Epithelial cell of prostate (primary cell): ENCODE results near the gene STAG1.
"Not testable (repeated sequence)": the region's sequence is repeated elsewhere in the genome, so short reads cannot be mapped to it uniquely, and the experiment has no call there.

ENCODE experiments used
- DNase-seq: peaks from one replicate; pipeline ENCODE4 v3.0.0-alpha.2; 2011; ENCODE audit warnings: low read depth, low spot score
- H3K27ac ChIP-seq: fragments of 450-650 bp; 2 replicates; pipeline ENCODE4 v1.5.1; 2017; ENCODE audit warnings: mild to moderate bottlenecking

STAG1 gene

GRCh38 chr3:136543385-136543784, 208.8 kb downstream of the STAG1 start:
- no peak overlapping the region for H3K27ac ChIP-seq
- no peak for DNase-seq

- no peak for DNase-seq
Observed at GRCh38 chr3:136535906-136536305, 216.3 kb downstream of the STAG1 start.

GRCh38 chr3:136532766-136533165, 219.4 kb downstream of the STAG1 start:
- H3K27ac ChIP-seq, result no peak overlapping the region
- DNase-seq, result no peak

More at GRCh38 chr3:136535906-136536305, 216.3 kb downstream of the STAG1 start:
- H3K27ac ChIP-seq, result no peak overlapping the region

GRCh38 chr3:136518102-136518501, 234.1 kb downstream of the STAG1 start:
- DNase-seq, result no peak

GRCh38 chr3:136516656-136517055, 235.5 kb downstream of the STAG1 start:
- H3K27ac ChIP-seq, result no peak overlapping the region

More at GRCh38 chr3:136518102-136518501, 234.1 kb downstream of the STAG1 start:
- H3K27ac ChIP-seq, result no peak overlapping the region

GRCh38 chr3:136516095-136516494, 236.1 kb downstream of the STAG1 start:
- no peak for DNase-seq
- H3K27ac ChIP-seq, result no peak overlapping the region

More at GRCh38 chr3:136516656-136517055, 235.5 kb downstream of the STAG1 start:
- no peak for DNase-seq

- DNase-seq, H3K27ac ChIP-seq: not testable (repeated sequence)
Observed at GRCh38 chr3:136514533-136514932, 237.6 kb downstream of the STAG1 start.

- DNase-seq, result no peak
- no peak overlapping the region for H3K27ac ChIP-seq
Observed at GRCh38 chr3:136513367-136513766, 238.8 kb downstream of the STAG1 start.

- DNase-seq, result no peak
- no peak overlapping the region for H3K27ac ChIP-seq
Observed at GRCh38 chr3:136512381-136512780, 239.8 kb downstream of the STAG1 start.

GRCh38 chr3:136505676-136506075, 246.5 kb downstream of the STAG1 start:
- DNase-seq, result no peak
- no peak overlapping the region for H3K27ac ChIP-seq

GRCh38 chr3:136503056-136503455, 249.1 kb downstream of the STAG1 start:
- DNase-seq, result no peak
- no peak overlapping the region for H3K27ac ChIP-seq

GRCh38 chr3:136498919-136499447, 253.2 kb downstream of the STAG1 start:
- no peak overlapping the region for H3K27ac ChIP-seq
- DNase-seq, result no peak

- no peak for DNase-seq
- no peak overlapping the region for H3K27ac ChIP-seq
Observed at GRCh38 chr3:136495213-136495612, 257.0 kb downstream of the STAG1 start.

GRCh38 chr3:136490646-136491405, 261.4 kb downstream of the STAG1 start:
- DNase-seq, result no peak
- H3K27ac ChIP-seq, result no peak overlapping the region

GRCh38 chr3:136485777-136486176, 266.4 kb downstream of the STAG1 start:
- H3K27ac ChIP-seq, result no peak overlapping the region
- no peak for DNase-seq

- H3K27ac ChIP-seq, result no peak overlapping the region
- no peak for DNase-seq
Observed at GRCh38 chr3:136476280-136476679, 275.9 kb downstream of the STAG1 start.

- not testable (repeated sequence) for DNase-seq, H3K27ac ChIP-seq
Observed at GRCh38 chr3:136474876-136475275, 277.3 kb downstream of the STAG1 start.

GRCh38 chr3:136473716-136474326, 278.4 kb downstream of the STAG1 start:
- no peak for DNase-seq
- no peak overlapping the region for H3K27ac ChIP-seq

GRCh38 chr3:136465296-136465695, 286.9 kb downstream of the STAG1 start:
- no peak for DNase-seq
- H3K27ac ChIP-seq, result no peak overlapping the region

- DNase-seq, result no peak
- H3K27ac ChIP-seq, result no peak overlapping the region
Observed at GRCh38 chr3:136464502-136464901, 287.7 kb downstream of the STAG1 start.

- DNase-seq, result no peak
- H3K27ac ChIP-seq, result no peak overlapping the region
Observed at GRCh38 chr3:136463170-136463569, 289.0 kb downstream of the STAG1 start.
